Measurements from ENCODE around the gene CPA2.

- TF ChIP-seq POLR2A (IDR thresholded peaks at IDR 0.05) (no peak), CTCF (IDR thresholded peaks at IDR 0.05) (no peak), POLR2AphosphoS5 (IDR thresholded peaks at IDR 0.05) (no peak)
Observed at GRCh38 chr7:130289478-130289877, 22.8 kb downstream of the CPA2 start.
